ENCODE data around the gene CBX1. TPM values are rescaled to one million over a fixed set of nuclear protein-coding genes. Genes with fewer than 3 reads are reported as not detected.

Gene CBX1
- total RNA-seq: 10 to 100 TPM in 1 of 2 donors, 1 to 10 TPM in 1; 9.9 to 11.6 TPM
- 1 to 10 TPM; 3.4 to 9.4 TPM for polyA plus RNA-seq

- Histone ChIP-seq H3K9me3 (ENCODE audit: control insufficient read depth in 4 of 4, low read length in 3 of 4) (no peaks in the 10 kb centered on the region), H3K4me1 (ENCODE audit: control insufficient read depth in 4 of 4, insufficient read depth in 4 of 4, low read length in 3 of 4) (peaks cover 1 to 17% (median 11%) of the 10 kb centered on the region in 4 donors), H3K9ac (ENCODE audit: low read depth in 1 of 2, low read length in 2 of 2) (peak within 1 kb of the TSS; percentile 51 to 77), H3K4me3 (ENCODE audit: low read depth in 1 of 3, low read length in 3 of 3) (peak within 1 kb of the TSS; percentile 51 to 94 (median 77)), H3K27me3 (ENCODE audit: control insufficient read depth in 4 of 4, insufficient read depth in 4 of 4, low read length in 3 of 4) (no peaks in the 10 kb centered on the region), H3K36me3 (ENCODE audit: control insufficient read depth in 4 of 4, insufficient read depth in 3 of 4, low read depth in 1 of 4, low read length in 3 of 4) (no peaks in the 10 kb centered on the region), H3K27ac (ENCODE audit: low read depth in 1 of 2, low read length in 2 of 2) (peak within 1 kb of the TSS; percentile 81 to 89)
- TF ChIP-seq GABPA (IDR thresholded peaks at IDR 0.05 in 1 of 2, conservative IDR thresholded peaks at IDR 0.05 in 1 of 2) (peak in 1 of 2 donors; percentile 73), MAX (IDR thresholded peaks at IDR 0.05) (peak; percentile 13), TAF1 (conservative IDR thresholded peaks at IDR 0.05) (no peak), YY1 (IDR thresholded peaks at IDR 0.05) (peak; percentile 29), SP1 (IDR thresholded peaks at IDR 0.05) (peak; percentile 23), CTCF (IDR thresholded peaks at IDR 0.05; ENCODE audit: low read depth, low read length, missing input control) (no peak), FOXA1 (IDR thresholded peaks at IDR 0.05) (no peak), RXRA (IDR thresholded peaks at IDR 0.05) (no peak)
- peak; percentile 84 for DNase-seq (ENCODE audit: low spot score)
- WGBS: under 1% methylated on average over 79 of the region's 79 CpGs
Observed at GRCh38 chr17:48101012-48101720, at the start of gene CBX1. CBX1 (minus strand) TSS chr17:48101478; CDS start chr17:48077004, 24,474 bp downstream.

GRCh38 chr17:48150597-48151001, 49.3 kb upstream of the CBX1 start:
- Histone ChIP-seq H3K36me3 (ENCODE audit: control insufficient read depth in 4 of 4, insufficient read depth in 3 of 4, low read depth in 1 of 4, low read length in 3 of 4) (peaks cover 0 to 7% (median 3%) of the 10 kb centered on the region in 4 donors), H3K9me3 (ENCODE audit: control insufficient read depth in 4 of 4, low read length in 3 of 4) (no peaks in the 10 kb centered on the region), H3K27me3 (ENCODE audit: control insufficient read depth in 4 of 4, insufficient read depth in 4 of 4, low read length in 3 of 4) (no peaks in the 10 kb centered on the region), H3K4me3 (ENCODE audit: low read depth in 1 of 3, low read length in 3 of 3) (no peak overlapping the region), H3K9ac (ENCODE audit: low read depth in 1 of 2, low read length in 2 of 2) (no peak overlapping the region), H3K27ac (ENCODE audit: low read depth in 1 of 2, low read length in 2 of 2) (no peak overlapping the region), H3K4me1 (ENCODE audit: control insufficient read depth in 4 of 4, insufficient read depth in 4 of 4, low read length in 3 of 4) (peaks cover 0 to 21% (median 15%) of the 10 kb centered on the region in 4 donors)
- DNase-seq (ENCODE audit: low spot score): no peak
- WGBS: 86% methylated on average over 11 of the region's 11 CpGs
- TF ChIP-seq ATF3 (IDR thresholded peaks at IDR 0.05): no peak
- no peak for TF ChIP-seq REST (IDR thresholded peaks at IDR 0.05)
- no peak for TF ChIP-seq RXRA (IDR thresholded peaks at IDR 0.05)
- no peak for TF ChIP-seq ZBTB33 (IDR thresholded peaks at IDR 0.05)
- no peak for TF ChIP-seq HNF4G (IDR thresholded peaks at IDR 0.05)
- TF ChIP-seq FOXA2 (IDR thresholded peaks at IDR 0.05): no peak
- no peak for TF ChIP-seq YY1 (IDR thresholded peaks at IDR 0.05)
- TF ChIP-seq GABPA (IDR thresholded peaks at IDR 0.05 in 1 of 2, conservative IDR thresholded peaks at IDR 0.05 in 1 of 2): no peak
- TF ChIP-seq FOXA1 (IDR thresholded peaks at IDR 0.05): no peak
- no peak for TF ChIP-seq JUND (IDR thresholded peaks at IDR 0.05)
- no peak for TF ChIP-seq RAD21 (IDR thresholded peaks at IDR 0.05)
- TF ChIP-seq SP1 (IDR thresholded peaks at IDR 0.05): no peak
- no peak for TF ChIP-seq CTCF (IDR thresholded peaks at IDR 0.05; ENCODE audit: low read depth, low read length, missing input control)
- TF ChIP-seq NR2F2 (IDR thresholded peaks at IDR 0.05): no peak
- TF ChIP-seq HNF4A (conservative IDR thresholded peaks at IDR 0.05): no peak
- no peak for TF ChIP-seq MAX (IDR thresholded peaks at IDR 0.05)
- TF ChIP-seq TAF1 (conservative IDR thresholded peaks at IDR 0.05): no peak
- no peak for TF ChIP-seq EGR1 (IDR thresholded peaks at IDR 0.05; ENCODE audit: low read depth in 2 of 2)
